Body of pancreas (tissue), 4 donors: Measurements from ENCODE around the gene ATXN7L1. TPM values are rescaled to one million over a fixed set of nuclear protein-coding genes. Genes with fewer than 3 reads are reported as not detected.

Experiments
- ATAC-seq: fragments of 150-250 bp; one replicate; pipeline ENCODE4 v1.9.1; 2016
- DNase-seq, 4 donors: peaks; one replicate each; pipeline ENCODE4 v3.0.0-alpha.2; 2019
- H3K27ac ChIP-seq, 4 donors: fragments of 200-600 bp; sonication (generic); 1 replicate in 3 of 4; 2 replicates in 1 of 4; pipeline versions ENCODE4 v1.5.1 to v1.6.1; 2016 to 2019; ENCODE audit warnings: mild to moderate bottlenecking in 1 of 4, mixed read lengths in 1 of 4, moderate library complexity in 1 of 4
- H3K27me3 ChIP-seq, 2 donors: fragments of 200-600 bp; sonication (generic); one replicate each; pipeline ENCODE4 v1.6.0; 2016; ENCODE audit warnings: mild to moderate bottlenecking in 1 of 2
- H3K36me3 ChIP-seq, 2 donors: fragments of 200-600 bp; sonication (generic); replicated peaks in 1 of 2; 2 replicates each; pipeline ENCODE4 v1.5.1; 2016; ENCODE audit warnings: low read depth in 2 of 2; ENCODE audit not compliant: insufficient read depth in 1 of 2
- H3K4me1 ChIP-seq: fragments of 200-600 bp; sonication (generic); one replicate; pipeline ENCODE4 v1.6.0; 2016
- H3K4me3 ChIP-seq, 2 donors: fragments of 200-600 bp; sonication (generic); 1 replicate in 1 of 2; 2 replicates in 1 of 2; pipeline ENCODE4 v1.5.1; 2016 to 2019
- H3K9me3 ChIP-seq, 3 donors: fragments of 200-600 bp; sonication (generic); 1 replicate in 2 of 3; 2 replicates in 1 of 3; pipeline ENCODE4 v1.5.1; 2016
- POLR2A ChIP-seq, 3 donors: fragments of 450-650 bp; IDR thresholded peaks; one replicate each; pipeline ENCODE4 v1.6.1; 2016; ENCODE audit warnings: antibody characterized with exemption in 3 of 3, mild to moderate bottlenecking in 2 of 3
- WGBS, 2 donors: methylation state at CpG; one replicate each; pipeline ENCODE4 v1.1.5; 2017; 5-methylcytosine and 5-hydroxymethylcytosine counted together
- intact Hi-C: fragments of 100-400 bp; cut with DNase I; formaldehyde crosslinking; loops from one replicate; pipeline ENCODE4 v1.15.1; 2023
- total RNA-seq, 2 donors: library from RNA; depleted of rRNA; stranded (reverse); fragments of >200 nt; gene quantifications; one replicate each; pipeline ENCODE4 v1.1.0, GENCODE V29; 2016
- TF ChIP-seq, protein P1 (sequence below), 7 experiments: fragments of 450-650 bp in 4 of 7; fragments of 200-600 bp in 3 of 7; sonication (generic) in 3 of 7; IDR thresholded peaks; one replicate each; pipeline ENCODE4 v1.5.1; 2016 to 2019; ENCODE audit warnings: antibody characterized with exemption in 7 of 7

The ATXN7L1 gene
- total RNA-seq, 2 donors from 2014 or later = 6.6 to 8.0 TPM

GRCh38 chr7:105580022-105580740 is 296.2 kb downstream of the ATXN7L1 start:
- WGBS, 2 donors = 86 to 90% methylated on average over 22 of the region's 22 CpGs
- Histone ChIP-seq H3K4me3 (no peak overlapping the region), H3K4me1 (peaks cover 9% of the 10 kb centered on the region), H3K27ac (no peak overlapping the region), H3K36me3 (no peaks in the 10 kb centered on the region), H3K9me3 (no peaks in the 10 kb centered on the region), H3K27me3 (no peaks in the 10 kb centered on the region)
- ATAC-seq (no peak), DNase-seq (no peak)
- intact Hi-C loops = no loop called here
- no peak for TF ChIP-seq POLR2A (IDR thresholded peaks at IDR 0.05)
- TF ChIP-seq, protein P1, sequence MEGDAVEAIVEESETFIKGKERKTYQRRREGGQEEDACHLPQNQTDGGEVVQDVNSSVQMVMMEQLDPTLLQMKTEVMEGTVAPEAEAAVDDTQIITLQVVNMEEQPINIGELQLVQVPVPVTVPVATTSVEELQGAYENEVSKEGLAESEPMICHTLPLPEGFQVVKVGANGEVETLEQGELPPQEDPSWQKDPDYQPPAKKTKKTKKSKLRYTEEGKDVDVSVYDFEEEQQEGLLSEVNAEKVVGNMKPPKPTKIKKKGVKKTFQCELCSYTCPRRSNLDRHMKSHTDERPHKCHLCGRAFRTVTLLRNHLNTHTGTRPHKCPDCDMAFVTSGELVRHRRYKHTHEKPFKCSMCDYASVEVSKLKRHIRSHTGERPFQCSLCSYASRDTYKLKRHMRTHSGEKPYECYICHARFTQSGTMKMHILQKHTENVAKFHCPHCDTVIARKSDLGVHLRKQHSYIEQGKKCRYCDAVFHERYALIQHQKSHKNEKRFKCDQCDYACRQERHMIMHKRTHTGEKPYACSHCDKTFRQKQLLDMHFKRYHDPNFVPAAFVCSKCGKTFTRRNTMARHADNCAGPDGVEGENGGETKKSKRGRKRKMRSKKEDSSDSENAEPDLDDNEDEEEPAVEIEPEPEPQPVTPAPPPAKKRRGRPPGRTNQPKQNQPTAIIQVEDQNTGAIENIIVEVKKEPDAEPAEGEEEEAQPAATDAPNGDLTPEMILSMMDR (IDR thresholded peaks at IDR 0.05) = no peak

DNA sequence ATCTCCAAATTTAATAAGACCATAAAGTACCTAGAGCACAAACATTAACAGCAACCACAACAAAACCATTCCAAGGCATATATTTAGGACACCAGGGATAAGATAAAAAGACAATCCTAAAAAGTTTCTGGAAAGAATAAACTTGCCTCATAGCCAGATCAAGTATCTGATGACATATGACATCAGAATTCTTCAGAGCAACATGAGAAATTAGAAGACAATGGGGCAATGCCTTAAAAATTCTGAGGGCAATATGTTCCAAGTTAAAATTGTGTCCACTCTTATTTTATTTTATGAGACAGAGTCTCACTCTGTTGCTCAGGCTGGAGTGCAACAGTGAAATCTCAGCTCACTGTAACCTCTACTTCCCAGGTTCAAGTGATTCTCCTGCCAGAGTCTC is 297.9 kb downstream of the ATXN7L1 start:
- DNase-seq (no peak), ATAC-seq (no peak)
- intact Hi-C loops = no loop called here
- no peak overlapping the region for H3K4me3 ChIP-seq
- peaks cover 9% of the 10 kb centered on the region for H3K4me1 ChIP-seq
- no peak overlapping the region for H3K27ac ChIP-seq
- H3K9me3 ChIP-seq = no peaks in the 10 kb centered on the region
- no peaks in the 10 kb centered on the region for H3K27me3 ChIP-seq
- TF ChIP-seq, protein P1 (IDR thresholded peaks at IDR 0.05) = no peak
- TF ChIP-seq POLR2A (IDR thresholded peaks at IDR 0.05) = no peak
- no peaks in the 10 kb centered on the region for H3K36me3 ChIP-seq

DNA sequence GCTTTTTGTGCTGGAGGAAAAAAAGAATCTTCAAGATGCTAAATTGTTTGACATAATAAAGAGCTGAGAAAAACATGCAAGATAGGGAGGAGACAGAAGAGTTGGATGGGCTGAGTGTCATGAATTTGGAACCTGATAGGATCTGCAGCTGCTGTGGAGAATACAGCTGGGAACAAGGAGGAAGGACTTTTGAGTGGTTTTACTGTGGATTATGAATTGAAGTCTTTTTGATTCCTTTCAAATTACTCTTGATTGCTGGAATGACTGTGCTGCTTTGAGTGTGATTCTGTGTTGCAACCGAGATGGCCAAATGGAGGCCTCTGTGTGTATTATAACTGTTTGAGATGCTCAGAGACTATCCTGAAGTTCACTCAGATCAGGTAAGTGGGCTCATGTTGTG is 299.1 kb downstream of the ATXN7L1 start:
- H3K4me3 ChIP-seq = no peak overlapping the region
- H3K4me1 ChIP-seq = peaks cover 9% of the 10 kb centered on the region
- DNase-seq (no peak), ATAC-seq (no peak)
- intact Hi-C loops = no loop called here
- no peak overlapping the region for H3K27ac ChIP-seq
- WGBS, 2 donors = 79 to 83% methylated on average over 1 of the region's 1 CpG
- H3K27me3 ChIP-seq = no peaks in the 10 kb centered on the region
- TF ChIP-seq, protein P1 (IDR thresholded peaks at IDR 0.05) = no peak
- no peak for TF ChIP-seq POLR2A (IDR thresholded peaks at IDR 0.05)
- no peaks in the 10 kb centered on the region for H3K36me3 ChIP-seq
- no peaks in the 10 kb centered on the region for H3K9me3 ChIP-seq

DNA sequence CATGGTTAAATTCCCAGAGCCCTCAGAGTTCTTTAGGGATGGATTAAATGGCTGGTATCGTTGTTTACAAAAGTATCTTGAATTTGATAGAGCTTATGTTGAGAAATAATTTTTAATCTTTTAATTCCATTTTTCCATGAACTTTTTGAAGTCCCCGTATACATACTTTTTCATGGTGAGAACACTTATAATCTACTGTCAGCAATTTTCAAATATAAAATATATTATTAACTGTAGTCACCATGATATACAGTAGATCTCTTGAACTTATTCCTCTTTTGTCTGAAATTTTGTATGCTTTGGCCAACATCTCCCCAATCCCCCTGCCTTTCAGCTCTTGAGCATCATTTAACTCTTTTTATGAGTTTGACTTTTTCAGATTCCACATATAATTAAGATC is 304.5 kb downstream of the ATXN7L1 start:
- 75 to 77% methylated on average over 2 of the region's 2 CpGs for WGBS, 2 donors
- intact Hi-C loops = no loop called here

More for the DNA sequence above, 304.5 kb downstream of the ATXN7L1 start:
- H3K4me1 ChIP-seq = no peaks in the 10 kb centered on the region
- no peak overlapping the region for H3K4me3 ChIP-seq
- no peak overlapping the region for H3K27ac ChIP-seq
- TF ChIP-seq POLR2A (IDR thresholded peaks at IDR 0.05) = no peak
- TF ChIP-seq, protein P1 (IDR thresholded peaks at IDR 0.05) = no peak
- no peak for DNase-seq
- ATAC-seq = no peak
- peaks cover 0 to 5% of the 10 kb centered on the region in 2 donors for H3K36me3 ChIP-seq
- H3K27me3 ChIP-seq = no peaks in the 10 kb centered on the region
- H3K9me3 ChIP-seq = no peaks in the 10 kb centered on the region
